T-cell (primary cell): ENCODE results near the gene TMEM87B. TPM values are rescaled to one million over a fixed set of nuclear protein-coding genes. Genes with fewer than 3 reads are reported as not detected.
"Not testable (repeated sequence)": the region's sequence is repeated elsewhere in the genome, so short reads cannot be mapped to it uniquely, and the experiment has no call there.

ENCODE experiments used
- ATAC-seq, 4 experiments: fragments of 200-7000 bp in 3 of 4; fragments of 150-1000 bp in 1 of 4; cut with Tn5 transposase; replicated peaks in 1 of 4; 1 replicate in 3 of 4; 2 replicates in 1 of 4; pipeline ENCODE4 v1.10.0; 2021; ENCODE audit warnings: moderate library complexity in 3 of 4, mild to moderate bottlenecking in 2 of 4, moderate number of reproducible peaks in 1 of 4
- CTCF ChIA-PET, 2 donors: fragments of 300-600 bp; sonication (Branson Sonifier 250); formaldehyde crosslinking; loops; one replicate each; lab custom pipeline; 2022; ENCODE audit warnings: antibody characterized with exemption in 2 of 2; lab: Charles Lee
- POLR2A ChIA-PET, 2 donors: fragments of 300-600 bp; sonication (Branson Sonifier 250); formaldehyde crosslinking; loops; one replicate each; lab custom pipeline; 2022; ENCODE audit warnings: antibody characterized with exemption in 2 of 2; lab: Charles Lee
- DNase-seq, 35 experiments: peaks; one replicate each; pipeline versions ENCODE4 v3.0.0 to v3.0.0-alpha.2; 2013 to 2023
- H3K27ac ChIP-seq: one replicate; pipeline ENCODE4 v1.5.1; 2013; ENCODE audit warnings: low read length
- H3K27me3 ChIP-seq, 2 experiments: replicated peaks in 1 of 2; 1 replicate in 1 of 2; 2 replicates in 1 of 2; pipeline versions ENCODE4 v1.6.1 to v1.7.0; 2013; ENCODE audit warnings: low read length in 1 of 2, mixed read lengths in 1 of 2; ENCODE audit not compliant: control insufficient read depth in 2 of 2, insufficient read depth in 2 of 2; ENCODE audit errors: extremely low read depth in 1 of 2
- H3K36me3 ChIP-seq, 2 donors: 1 replicate in 1 of 2; 2 replicates in 1 of 2; pipeline versions ENCODE4 v1.6.1 to v1.7.0; 2013; ENCODE audit warnings: low read length in 1 of 2; ENCODE audit not compliant: control insufficient read depth in 2 of 2, insufficient read depth in 1 of 2; ENCODE audit errors: extremely low read depth in 1 of 2
- H3K4me1 ChIP-seq, 2 experiments: 1 replicate in 1 of 2; 2 replicates in 1 of 2; pipeline versions ENCODE4 v1.6.1 to v1.7.0; 2013; ENCODE audit warnings: low read length in 2 of 2, mixed read lengths in 1 of 2; ENCODE audit not compliant: insufficient read depth in 2 of 2, control insufficient read depth in 1 of 2; ENCODE audit errors: extremely low read depth in 1 of 2
- H3K4me3 ChIP-seq, 2 donors: 1 replicate in 1 of 2; 2 replicates in 1 of 2; pipeline versions ENCODE4 v1.5.1 to v1.7.0; 2013; ENCODE audit warnings: mild to moderate bottlenecking in 2 of 2, low read length in 1 of 2, moderate library complexity in 1 of 2; ENCODE audit not compliant: control insufficient read depth in 1 of 2; ENCODE audit errors: extremely low read depth in 1 of 2
- H3K9me3 ChIP-seq: 2 replicates; pipeline ENCODE4 v1.7.0; 2013
- H3K27ac Mint-ChIP-seq, 2 donors: one replicate each; pipeline ENCODE4 v1.8.0; 2020 to 2021; ENCODE audit warnings: mild to moderate bottlenecking in 2 of 2, mixed read lengths in 2 of 2
- H3K27me3 Mint-ChIP-seq, 2 donors: one replicate each; pipeline ENCODE4 v1.8.0; 2021 to 2022; ENCODE audit warnings: mixed read lengths in 2 of 2
- H3K36me3 Mint-ChIP-seq: one replicate; pipeline ENCODE4 v1.8.0; 2021; ENCODE audit warnings: mixed read lengths
- H3K4me1 Mint-ChIP-seq, 3 donors: one replicate each; pipeline ENCODE4 v1.8.0; 2020 to 2022; ENCODE audit warnings: mixed read lengths in 3 of 3, mild to moderate bottlenecking in 1 of 3
- H3K4me3 Mint-ChIP-seq, 3 donors: one replicate each; pipeline ENCODE4 v1.8.0; 2020 to 2022; ENCODE audit warnings: mild to moderate bottlenecking in 3 of 3, mixed read lengths in 3 of 3, moderate library complexity in 3 of 3
- H3K9me3 Mint-ChIP-seq, 3 donors: one replicate each; pipeline ENCODE4 v1.8.0; 2020 to 2022; ENCODE audit warnings: mixed read lengths in 3 of 3
- WGBS: methylation state at CpG from one replicate; pipeline ENCODE4 v1.1.5; 2013; ENCODE audit warnings: missing lambda C conversion rate; ENCODE audit not compliant: insufficient coverage; 5-methylcytosine and 5-hydroxymethylcytosine counted together
- total RNA-seq, 35 experiments: library from RNA in 6 of 35; stranded (reverse) in 6 of 35; fragments of 120-200 nt in 1 of 35; gene quantifications; one replicate each; pipeline versions ENCODE4 v1.2.1 to v1.2.4 and lab custom pipeline; 2013 to 2026

Gene TMEM87B
- total RNA-seq, 5 donors from 2014 or later (not counting 1 experiment from before 2014, with no cell fraction given) = 16.8 to 22.7 (median 19.3) TPM

- ChIA-PET CTCF (no interaction called here), POLR2A (no interaction called here)
- Mint-ChIP-seq H3K27ac (no peak overlapping the region), H3K4me3 (no peak overlapping the region), H3K27me3 (peaks cover 0 to 9% of the 10 kb centered on the region in 2 donors), H3K36me3 (no peaks in the 10 kb centered on the region), H3K9me3 (peaks cover 3 to 10% (median 5%) of the 10 kb centered on the region in 3 donors), H3K4me1 (peaks cover 4 to 6% (median 4%) of the 10 kb centered on the region in 3 donors)
- DNase-seq (no peak), ATAC-seq (no peak)
- WGBS = no CpG with 5 or more reads among the region's 1 CpG
- Histone ChIP-seq H3K27ac (no peak overlapping the region), H3K36me3 (no peaks in the 10 kb centered on the region), H3K4me1 (no peaks in the 10 kb centered on the region), H3K4me3 (no peak overlapping the region), H3K27me3 (peaks cover 0 to 1% of the 10 kb centered on the region in 2 experiments), H3K9me3 (no peaks in the 10 kb centered on the region)
These were observed 19.3 kb upstream of the TMEM87B start for GRCh38 chr2:112035786-112036185.

DNA sequence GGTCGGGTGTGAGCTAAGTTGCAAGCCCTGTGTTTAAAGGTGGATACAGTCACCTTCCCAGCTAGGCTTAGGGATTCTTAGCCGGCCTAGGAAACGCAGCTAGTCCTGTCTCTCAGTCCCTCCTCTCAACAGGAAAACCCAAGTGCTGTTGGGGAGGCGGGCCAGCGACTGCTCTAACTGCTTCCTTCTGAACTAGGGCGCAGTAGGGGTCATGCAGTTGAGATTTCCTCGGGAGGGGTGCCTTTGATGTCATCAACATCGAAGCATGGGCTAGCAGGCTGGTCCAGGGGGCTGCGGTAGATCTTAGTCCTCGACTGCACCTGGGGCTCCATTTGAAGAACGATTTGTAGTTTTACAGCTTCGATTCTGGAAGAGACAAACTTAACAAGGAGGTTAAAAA, 15.5 kb upstream of the TMEM87B start:
- POLR2A ChIA-PET, H3K9me3 ChIP-seq, H3K36me3 Mint-ChIP-seq, H3K9me3 Mint-ChIP-seq, ATAC-seq, H3K4me1 Mint-ChIP-seq, H3K4me1 ChIP-seq, H3K4me3 Mint-ChIP-seq, H3K27ac ChIP-seq, H3K27ac Mint-ChIP-seq, H3K36me3 ChIP-seq, DNase-seq, H3K27me3 Mint-ChIP-seq, H3K4me3 ChIP-seq, H3K27me3 ChIP-seq: not testable (repeated sequence)
- WGBS = 93% methylated on average over 9 of the region's 12 CpGs
- CTCF ChIA-PET = interaction anchor here in 1 of 2 donors (0.6 kb wide), 1 partner anchor 669 kb away, joined by 6 read pairs; no protein-coding TSS in a partner anchor

DNA sequence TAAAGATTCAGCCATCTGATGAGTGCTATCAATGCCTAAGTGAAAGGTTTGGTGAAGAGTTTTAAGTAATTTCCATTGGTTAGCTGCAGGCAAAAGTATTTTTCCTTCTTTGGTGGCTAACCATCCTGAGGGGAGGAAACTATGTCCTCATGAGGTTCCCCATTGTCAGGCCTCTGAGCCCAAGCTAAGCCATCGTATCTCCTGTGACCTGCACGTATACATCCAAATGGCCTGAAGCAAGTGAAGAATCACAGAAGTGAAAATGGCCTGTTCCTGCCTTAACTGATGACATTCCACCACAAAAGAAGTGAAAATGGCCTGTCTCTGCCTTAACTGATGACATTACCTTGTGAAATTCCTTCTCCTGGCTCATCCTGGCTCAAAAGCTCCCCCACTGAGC, 15.0 kb upstream of the TMEM87B start:
- H3K4me1 ChIP-seq, H3K4me1 Mint-ChIP-seq, H3K27me3 ChIP-seq, H3K36me3 ChIP-seq, POLR2A ChIA-PET, H3K27me3 Mint-ChIP-seq, H3K4me3 ChIP-seq, H3K9me3 ChIP-seq, DNase-seq, CTCF ChIA-PET, H3K27ac Mint-ChIP-seq, H3K4me3 Mint-ChIP-seq, H3K27ac ChIP-seq, ATAC-seq, H3K9me3 Mint-ChIP-seq, H3K36me3 Mint-ChIP-seq: not testable (repeated sequence)
- WGBS = 83% methylated on average over 2 of the region's 2 CpGs

DNA sequence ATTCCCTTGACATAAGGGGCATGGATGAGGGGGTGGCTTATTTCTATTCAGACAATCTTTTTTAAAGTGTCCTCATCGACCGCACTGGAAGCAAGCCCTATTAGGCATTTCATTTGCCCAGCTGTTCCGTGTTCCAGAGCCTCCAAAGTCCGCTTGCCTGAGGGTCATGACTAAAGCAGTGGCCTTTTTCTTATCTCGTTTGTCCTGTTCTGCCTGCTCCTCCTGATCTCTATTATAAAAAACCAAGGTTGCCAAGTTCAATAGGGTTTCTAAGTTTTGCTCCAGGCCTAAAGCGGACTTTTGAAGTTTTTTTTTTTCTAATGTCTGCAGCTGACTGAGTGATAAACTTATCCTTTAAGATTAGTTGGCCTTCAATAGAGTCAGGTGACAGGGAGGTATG, 13.6 kb upstream of the TMEM87B start:
- H3K27me3 Mint-ChIP-seq, H3K4me1 Mint-ChIP-seq, H3K9me3 ChIP-seq, H3K9me3 Mint-ChIP-seq, DNase-seq, POLR2A ChIA-PET, H3K27ac ChIP-seq, CTCF ChIA-PET, H3K36me3 ChIP-seq, H3K4me1 ChIP-seq, ATAC-seq, H3K4me3 ChIP-seq, H3K36me3 Mint-ChIP-seq, H3K27me3 ChIP-seq, H3K27ac Mint-ChIP-seq, H3K4me3 Mint-ChIP-seq: not testable (repeated sequence)
- 85% methylated on average over 4 of the region's 6 CpGs for WGBS

DNA sequence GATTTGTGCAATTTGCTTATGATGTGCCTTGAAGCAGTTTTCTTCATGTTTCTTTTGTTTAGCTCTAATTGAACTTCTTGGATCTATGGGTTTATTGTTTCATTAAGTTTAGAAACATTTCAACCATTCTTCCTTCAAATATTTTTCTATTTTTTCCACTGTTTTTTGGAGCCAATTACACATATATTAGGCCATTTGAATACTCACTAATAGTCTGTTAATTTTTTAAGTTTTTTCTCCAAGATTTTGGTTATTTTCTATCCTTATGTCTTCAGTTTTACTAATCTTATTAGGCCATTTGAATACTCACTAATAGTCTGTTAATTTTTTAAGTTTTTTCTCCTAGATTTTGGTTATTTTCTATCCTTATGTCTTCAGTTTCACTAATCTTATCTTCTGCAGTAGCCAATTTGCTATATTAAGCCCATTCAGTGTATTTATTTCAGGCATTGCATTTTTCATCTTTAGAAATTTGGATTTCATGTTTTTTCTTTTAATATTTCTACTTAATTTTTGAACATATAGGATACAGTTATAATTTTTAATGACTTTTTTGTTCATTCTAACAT, 9.5 kb upstream of the TMEM87B start:
- no peaks in the 10 kb centered on the region for H3K36me3 ChIP-seq
- Mint-ChIP-seq H3K36me3 (no peaks in the 10 kb centered on the region), H3K4me1 (peaks cover 0 to 12% (median 0%) of the 10 kb centered on the region in 3 donors), H3K27ac (no peak overlapping the region), H3K4me3 (no peak overlapping the region), H3K9me3 (peaks cover 0 to 6% (median 3%) of the 10 kb centered on the region in 3 donors), H3K27me3 (no peaks in the 10 kb centered on the region)
- peaks cover 0 to 5% of the 10 kb centered on the region in 2 experiments for H3K27me3 ChIP-seq
- no peak overlapping the region for H3K4me3 ChIP-seq
- no peak overlapping the region for H3K27ac ChIP-seq
- no peaks in the 10 kb centered on the region for H3K9me3 ChIP-seq
- DNase-seq (no peak), ATAC-seq (no peak)
- CTCF ChIA-PET = no interaction called here
- POLR2A ChIA-PET = no interaction called here
- H3K4me1 ChIP-seq = no peaks in the 10 kb centered on the region

- H3K36me3 ChIP-seq = no peaks in the 10 kb centered on the region
- no peaks in the 10 kb centered on the region for H3K9me3 ChIP-seq
- no peak overlapping the region for H3K4me3 ChIP-seq
- peaks cover 0 to 12% (median 0%) of the 10 kb centered on the region in 3 donors for H3K4me1 Mint-ChIP-seq
- CTCF ChIA-PET = no interaction called here
- H3K27ac ChIP-seq = no peak overlapping the region
- DNase-seq (no peak), ATAC-seq (no peak)
- H3K9me3 Mint-ChIP-seq = peaks cover 0 to 6% (median 3%) of the 10 kb centered on the region in 3 donors
- peaks cover 0 to 5% of the 10 kb centered on the region in 2 experiments for H3K27me3 ChIP-seq
- H3K4me3 Mint-ChIP-seq = no peak overlapping the region
- POLR2A ChIA-PET = no interaction called here
- H3K27me3 Mint-ChIP-seq = no peaks in the 10 kb centered on the region
- H3K36me3 Mint-ChIP-seq = no peaks in the 10 kb centered on the region
- no peaks in the 10 kb centered on the region for H3K4me1 ChIP-seq
- H3K27ac Mint-ChIP-seq = no peak overlapping the region
These were observed 8.8 kb upstream of the TMEM87B start for GRCh38 chr2:112046231-112046630.
